Fibroblast of pulmonary artery (primary cell): ENCODE results near the gene IMPDH2.

Experiments
- DNase-seq: peaks from one replicate; pipeline ENCODE4 v3.0.0-alpha.2; 2010; ENCODE audit warnings: low read depth
- H3K4me3 ChIP-seq: replicated peaks from 2 replicates; pipeline ENCODE4 v1.5.1; 2011; ENCODE audit warnings: low read depth, mild to moderate bottlenecking, control low read depth, low read length, moderate library complexity
- CTCF ChIP-seq: IDR thresholded peaks from 2 replicates; pipeline ENCODE4 v1.5.1; 2011; ENCODE audit warnings: mild to moderate bottlenecking, control low read depth, low read length, inconsistent platforms; ENCODE audit errors: missing control alignments

Gene IMPDH2

GRCh38 chr3:48982016-48982415, 47.2 kb downstream of the IMPDH2 start:
- no peak overlapping the region for H3K4me3 ChIP-seq
- no peak for TF ChIP-seq CTCF
- DNase-seq: no peak

- no peak overlapping the region for H3K4me3 ChIP-seq
- TF ChIP-seq CTCF: no peak
- no peak for DNase-seq
Observed at GRCh38 chr3:48980295-48980694, 48.9 kb downstream of the IMPDH2 start.

GRCh38 chr3:48979451-48979850, 49.7 kb downstream of the IMPDH2 start:
- TF ChIP-seq CTCF: no peak
- no peak for DNase-seq
- H3K4me3 ChIP-seq: no peak overlapping the region
